K562 (cell line): ENCODE data around the gene FIZ1.

Source experiments
- EP300 ChIP-seq: IDR thresholded peaks from 2 replicates; pipeline ENCODE4 v1.6.1; 2012; ENCODE audit warnings: low read length, improper control_type of control experiment
- FOXJ3 ChIP-seq: sonication (generic); formaldehyde crosslinking; IDR thresholded peaks from 2 replicates; pipeline ENCODE4 v1.4.0; 2020; ENCODE audit warnings: mild to moderate bottlenecking, missing genetic modification reagents
- POLR2A ChIP-seq: fragments of 450-650 bp; conservative IDR thresholded peaks from 2 replicates; pipeline ENCODE4 v1.6.1; 2016
- POLR2AphosphoS5 ChIP-seq: IDR thresholded peaks from 2 replicates; pipeline ENCODE4 v1.6.1; 2011; ENCODE audit warnings: mild to moderate bottlenecking, low read depth, low read length, moderate library complexity; ENCODE audit not compliant: control insufficient read depth, insufficient read depth
- TARDBP ChIP-seq: fragments of 450-650 bp; IDR thresholded peaks from 2 replicates; pipeline ENCODE4 v1.6.1; 2016
- ZFP1 ChIP-seq: fragments of 450-650 bp; formaldehyde crosslinking; IDR thresholded peaks from 2 replicates; pipeline ENCODE4 v1.4.0; 2020; ENCODE audit warnings: mild to moderate bottlenecking, mixed read lengths
- ZSCAN29 ChIP-seq: fragments of 450-650 bp; IDR thresholded peaks from 2 replicates; pipeline ENCODE4 v1.6.1; 2017
- TF ChIP-seq, protein P1 (sequence below): fragments of 450-650 bp; IDR thresholded peaks from 2 replicates; pipeline ENCODE4 v1.7.1; 2018; ENCODE audit warnings: mild to moderate bottlenecking, low read depth; ENCODE audit not compliant: partially characterized antibody
- TF ChIP-seq, protein P2 (sequence below): fragments of 250-450 bp; sonication (Bioruptor Pico); IDR thresholded peaks from 2 replicates; pipeline ENCODE4 v1.4.0; 2020; ENCODE audit warnings: mild to moderate bottlenecking, moderate library complexity
- TF ChIP-seq, protein P3 (sequence below), 3 experiments: IDR thresholded peaks in 2 of 3; conservative IDR thresholded peaks in 1 of 3; 2 replicates each; pipeline ENCODE4 v1.5.1; 2011 to 2012; ENCODE audit warnings: low read length in 3 of 3, mild to moderate bottlenecking in 3 of 3, control low read depth in 2 of 3, improper control_type of control experiment in 1 of 3, inconsistent platforms in 1 of 3, low read depth in 1 of 3, mixed read lengths in 1 of 3, moderate library complexity in 1 of 3; ENCODE audit not compliant: insufficient read depth in 2 of 3
- TF ChIP-seq, protein P4 (sequence below): sonication (generic); formaldehyde crosslinking; IDR thresholded peaks from 2 replicates; pipeline ENCODE4 v1.5.0; 2020; ENCODE audit warnings: missing genetic modification reagents
- TF ChIP-seq, protein P5 (sequence below): sonication (generic); formaldehyde crosslinking; IDR thresholded peaks from 2 replicates; pipeline ENCODE4 v1.4.0; 2020; ENCODE audit warnings: mild to moderate bottlenecking, missing genetic modification reagents

DNA sequence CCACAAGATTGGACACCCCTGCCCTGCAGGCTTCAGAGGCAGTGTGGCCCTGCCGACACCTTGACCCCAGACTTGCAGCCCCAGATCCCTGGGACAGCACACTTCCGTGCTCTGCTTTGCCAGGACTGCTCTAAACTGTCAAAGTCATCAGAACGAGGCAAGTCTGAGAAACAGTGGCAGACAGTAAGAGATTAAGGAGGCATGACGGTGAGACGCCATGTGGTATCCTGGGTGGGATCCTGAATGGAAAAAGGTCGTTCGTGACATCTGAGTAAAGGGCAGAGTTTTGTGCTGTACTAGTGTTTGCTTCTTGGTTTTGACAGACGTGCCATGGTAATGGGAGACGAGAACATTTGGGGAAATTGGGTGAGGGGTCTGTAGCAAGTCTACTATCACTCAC, 32.5 kb downstream of the FIZ1 start:
- TF ChIP-seq, protein P1, sequence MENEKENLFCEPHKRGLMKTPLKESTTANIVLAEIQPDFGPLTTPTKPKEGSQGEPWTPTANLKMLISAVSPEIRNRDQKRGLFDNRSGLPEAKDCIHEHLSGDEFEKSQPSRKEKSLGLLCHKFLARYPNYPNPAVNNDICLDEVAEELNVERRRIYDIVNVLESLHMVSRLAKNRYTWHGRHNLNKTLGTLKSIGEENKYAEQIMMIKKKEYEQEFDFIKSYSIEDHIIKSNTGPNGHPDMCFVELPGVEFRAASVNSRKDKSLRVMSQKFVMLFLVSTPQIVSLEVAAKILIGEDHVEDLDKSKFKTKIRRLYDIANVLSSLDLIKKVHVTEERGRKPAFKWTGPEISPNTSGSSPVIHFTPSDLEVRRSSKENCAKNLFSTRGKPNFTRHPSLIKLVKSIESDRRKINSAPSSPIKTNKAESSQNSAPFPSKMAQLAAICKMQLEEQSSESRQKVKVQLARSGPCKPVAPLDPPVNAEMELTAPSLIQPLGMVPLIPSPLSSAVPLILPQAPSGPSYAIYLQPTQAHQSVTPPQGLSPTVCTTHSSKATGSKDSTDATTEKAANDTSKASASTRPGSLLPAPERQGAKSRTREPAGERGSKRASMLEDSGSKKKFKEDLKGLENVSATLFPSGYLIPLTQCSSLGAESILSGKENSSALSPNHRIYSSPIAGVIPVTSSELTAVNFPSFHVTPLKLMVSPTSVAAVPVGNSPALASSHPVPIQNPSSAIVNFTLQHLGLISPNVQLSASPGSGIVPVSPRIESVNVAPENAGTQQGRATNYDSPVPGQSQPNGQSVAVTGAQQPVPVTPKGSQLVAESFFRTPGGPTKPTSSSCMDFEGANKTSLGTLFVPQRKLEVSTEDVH: no peak
- TF ChIP-seq, protein P2, sequence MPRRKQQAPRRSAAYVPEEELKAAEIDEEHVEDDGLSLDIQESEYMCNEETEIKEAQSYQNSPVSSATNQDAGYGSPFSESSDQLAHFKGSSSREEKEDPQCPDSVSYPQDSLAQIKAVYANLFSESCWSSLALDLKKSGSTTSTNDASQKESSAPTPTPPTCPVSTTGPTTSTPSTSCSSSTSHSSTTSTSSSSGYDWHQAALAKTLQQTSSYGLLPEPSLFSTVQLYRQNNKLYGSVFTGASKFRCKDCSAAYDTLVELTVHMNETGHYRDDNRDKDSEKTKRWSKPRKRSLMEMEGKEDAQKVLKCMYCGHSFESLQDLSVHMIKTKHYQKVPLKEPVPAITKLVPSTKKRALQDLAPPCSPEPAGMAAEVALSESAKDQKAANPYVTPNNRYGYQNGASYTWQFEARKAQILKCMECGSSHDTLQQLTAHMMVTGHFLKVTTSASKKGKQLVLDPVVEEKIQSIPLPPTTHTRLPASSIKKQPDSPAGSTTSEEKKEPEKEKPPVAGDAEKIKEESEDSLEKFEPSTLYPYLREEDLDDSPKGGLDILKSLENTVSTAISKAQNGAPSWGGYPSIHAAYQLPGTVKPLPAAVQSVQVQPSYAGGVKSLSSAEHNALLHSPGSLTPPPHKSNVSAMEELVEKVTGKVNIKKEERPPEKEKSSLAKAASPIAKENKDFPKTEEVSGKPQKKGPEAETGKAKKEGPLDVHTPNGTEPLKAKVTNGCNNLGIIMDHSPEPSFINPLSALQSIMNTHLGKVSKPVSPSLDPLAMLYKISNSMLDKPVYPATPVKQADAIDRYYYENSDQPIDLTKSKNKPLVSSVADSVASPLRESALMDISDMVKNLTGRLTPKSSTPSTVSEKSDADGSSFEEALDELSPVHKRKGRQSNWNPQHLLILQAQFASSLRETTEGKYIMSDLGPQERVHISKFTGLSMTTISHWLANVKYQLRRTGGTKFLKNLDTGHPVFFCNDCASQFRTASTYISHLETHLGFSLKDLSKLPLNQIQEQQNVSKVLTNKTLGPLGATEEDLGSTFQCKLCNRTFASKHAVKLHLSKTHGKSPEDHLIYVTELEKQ (CRISPR knock-in tag): no peak
- TF ChIP-seq POLR2A (no peak), EP300 (no peak), POLR2AphosphoS5 (no peak), ZFP1 (CRISPR knock-in tag) (no peak), ZSCAN29 (no peak), TARDBP (no peak), FOXJ3 (CRISPR knock-in tag) (no peak)
- TF ChIP-seq, protein P3, sequence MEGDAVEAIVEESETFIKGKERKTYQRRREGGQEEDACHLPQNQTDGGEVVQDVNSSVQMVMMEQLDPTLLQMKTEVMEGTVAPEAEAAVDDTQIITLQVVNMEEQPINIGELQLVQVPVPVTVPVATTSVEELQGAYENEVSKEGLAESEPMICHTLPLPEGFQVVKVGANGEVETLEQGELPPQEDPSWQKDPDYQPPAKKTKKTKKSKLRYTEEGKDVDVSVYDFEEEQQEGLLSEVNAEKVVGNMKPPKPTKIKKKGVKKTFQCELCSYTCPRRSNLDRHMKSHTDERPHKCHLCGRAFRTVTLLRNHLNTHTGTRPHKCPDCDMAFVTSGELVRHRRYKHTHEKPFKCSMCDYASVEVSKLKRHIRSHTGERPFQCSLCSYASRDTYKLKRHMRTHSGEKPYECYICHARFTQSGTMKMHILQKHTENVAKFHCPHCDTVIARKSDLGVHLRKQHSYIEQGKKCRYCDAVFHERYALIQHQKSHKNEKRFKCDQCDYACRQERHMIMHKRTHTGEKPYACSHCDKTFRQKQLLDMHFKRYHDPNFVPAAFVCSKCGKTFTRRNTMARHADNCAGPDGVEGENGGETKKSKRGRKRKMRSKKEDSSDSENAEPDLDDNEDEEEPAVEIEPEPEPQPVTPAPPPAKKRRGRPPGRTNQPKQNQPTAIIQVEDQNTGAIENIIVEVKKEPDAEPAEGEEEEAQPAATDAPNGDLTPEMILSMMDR (IDR thresholded peaks at IDR 0.05 in 2 of 3, conservative IDR thresholded peaks at IDR 0.05 in 1 of 3; ENCODE audit: insufficient read depth in 2 of 3, low read depth in 1 of 3, low read length in 3 of 3): no peak
- TF ChIP-seq, protein P4, sequence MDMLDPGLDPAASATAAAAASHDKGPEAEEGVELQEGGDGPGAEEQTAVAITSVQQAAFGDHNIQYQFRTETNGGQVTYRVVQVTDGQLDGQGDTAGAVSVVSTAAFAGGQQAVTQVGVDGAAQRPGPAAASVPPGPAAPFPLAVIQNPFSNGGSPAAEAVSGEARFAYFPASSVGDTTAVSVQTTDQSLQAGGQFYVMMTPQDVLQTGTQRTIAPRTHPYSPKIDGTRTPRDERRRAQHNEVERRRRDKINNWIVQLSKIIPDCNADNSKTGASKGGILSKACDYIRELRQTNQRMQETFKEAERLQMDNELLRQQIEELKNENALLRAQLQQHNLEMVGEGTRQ: no peak
- TF ChIP-seq, protein P5, sequence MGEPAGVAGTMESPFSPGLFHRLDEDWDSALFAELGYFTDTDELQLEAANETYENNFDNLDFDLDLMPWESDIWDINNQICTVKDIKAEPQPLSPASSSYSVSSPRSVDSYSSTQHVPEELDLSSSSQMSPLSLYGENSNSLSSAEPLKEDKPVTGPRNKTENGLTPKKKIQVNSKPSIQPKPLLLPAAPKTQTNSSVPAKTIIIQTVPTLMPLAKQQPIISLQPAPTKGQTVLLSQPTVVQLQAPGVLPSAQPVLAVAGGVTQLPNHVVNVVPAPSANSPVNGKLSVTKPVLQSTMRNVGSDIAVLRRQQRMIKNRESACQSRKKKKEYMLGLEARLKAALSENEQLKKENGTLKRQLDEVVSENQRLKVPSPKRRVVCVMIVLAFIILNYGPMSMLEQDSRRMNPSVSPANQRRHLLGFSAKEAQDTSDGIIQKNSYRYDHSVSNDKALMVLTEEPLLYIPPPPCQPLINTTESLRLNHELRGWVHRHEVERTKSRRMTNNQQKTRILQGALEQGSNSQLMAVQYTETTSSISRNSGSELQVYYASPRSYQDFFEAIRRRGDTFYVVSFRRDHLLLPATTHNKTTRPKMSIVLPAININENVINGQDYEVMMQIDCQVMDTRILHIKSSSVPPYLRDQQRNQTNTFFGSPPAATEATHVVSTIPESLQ: no peak
